Mesothelial cell of epicardium (in vitro differentiated cells): ENCODE results near the gene MRPS23. TPM values are rescaled to one million over a fixed set of nuclear protein-coding genes. Genes with fewer than 3 reads are reported as not detected.

Experiments used
- DNase-seq, 2 experiments: peaks; one replicate each; pipeline ENCODE4 v3.0.0; 2021; ENCODE audit warnings: low spot score in 2 of 2; ENCODE audit not compliant: unreplicated experiment in 2 of 2
- H3K27ac Mint-ChIP-seq: 2 replicates; pipeline ENCODE4 v1.8.0; 2021; ENCODE audit warnings: mixed read lengths
- H3K27me3 Mint-ChIP-seq: 2 replicates; pipeline ENCODE4 v1.8.0; 2021; ENCODE audit warnings: low read depth, mixed read lengths
- H3K36me3 Mint-ChIP-seq: 2 replicates; pipeline ENCODE4 v1.8.0; 2021; ENCODE audit warnings: mixed read lengths
- H3K4me1 Mint-ChIP-seq: 2 replicates; pipeline ENCODE4 v1.8.0; 2021; ENCODE audit warnings: mixed read lengths
- H3K4me3 Mint-ChIP-seq: 2 replicates; pipeline ENCODE4 v1.8.0; 2021; ENCODE audit warnings: mild to moderate bottlenecking, moderate library complexity, mixed read lengths
- H3K9me3 Mint-ChIP-seq: 2 replicates; pipeline ENCODE4 v1.8.0; 2021; ENCODE audit warnings: mixed read lengths
- total RNA-seq: library from RNA; stranded (reverse); gene quantifications from 3 replicates; pipeline ENCODE4 v1.2.1, GENCODE V29; 2021
- TF ChIP-seq, protein P1 (sequence below): fragments of 200-600 bp; sonication (generic); IDR thresholded peaks from one replicate; pipeline ENCODE4 v1.5.0; 2021; ENCODE audit warnings: antibody characterized with exemption; ENCODE audit not compliant: unreplicated experiment

MRPS23 gene
- total RNA-seq, 1 donor from 2014 or later, result 42.1 TPM

DNA sequence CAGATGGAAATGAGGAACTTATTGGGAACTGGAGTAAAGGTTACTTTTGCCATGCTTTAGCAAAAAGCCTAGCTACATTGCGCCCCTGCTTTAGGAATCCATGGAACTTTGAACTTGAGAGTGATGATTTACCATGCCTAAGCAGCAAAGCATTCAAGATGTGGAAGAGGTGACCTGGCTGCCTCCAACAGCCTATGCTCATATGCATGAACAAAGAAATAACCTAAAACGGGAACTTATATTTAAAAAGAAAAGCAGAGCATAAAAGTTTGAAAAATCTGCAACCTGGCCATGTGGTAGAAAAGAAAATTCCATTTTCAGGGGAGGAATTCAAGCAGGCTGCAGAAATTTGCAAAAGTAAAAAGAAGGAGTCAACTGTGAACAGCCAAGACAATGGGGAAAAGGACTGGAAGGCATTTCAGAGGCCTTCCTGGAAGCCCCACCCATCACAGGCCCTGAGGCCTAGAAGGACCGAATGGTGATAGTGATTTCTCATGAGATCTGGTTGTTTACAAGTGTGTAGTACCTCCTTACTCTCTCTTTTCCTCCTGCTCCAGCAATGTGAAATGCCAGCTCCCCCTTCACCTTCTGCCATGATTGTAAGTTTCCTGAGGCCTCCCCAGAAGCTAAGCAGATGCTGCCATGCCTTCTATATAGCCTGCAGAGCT, 48.7 kb downstream of the MRPS23 start:
- H3K9me3 Mint-ChIP-seq, result peaks cover 24% of the 10 kb centered on the region
- H3K27me3 Mint-ChIP-seq, result peaks cover 4% of the 10 kb centered on the region
- no peak overlapping the region for H3K4me3 Mint-ChIP-seq
- no peak for DNase-seq
- TF ChIP-seq, protein P1, sequence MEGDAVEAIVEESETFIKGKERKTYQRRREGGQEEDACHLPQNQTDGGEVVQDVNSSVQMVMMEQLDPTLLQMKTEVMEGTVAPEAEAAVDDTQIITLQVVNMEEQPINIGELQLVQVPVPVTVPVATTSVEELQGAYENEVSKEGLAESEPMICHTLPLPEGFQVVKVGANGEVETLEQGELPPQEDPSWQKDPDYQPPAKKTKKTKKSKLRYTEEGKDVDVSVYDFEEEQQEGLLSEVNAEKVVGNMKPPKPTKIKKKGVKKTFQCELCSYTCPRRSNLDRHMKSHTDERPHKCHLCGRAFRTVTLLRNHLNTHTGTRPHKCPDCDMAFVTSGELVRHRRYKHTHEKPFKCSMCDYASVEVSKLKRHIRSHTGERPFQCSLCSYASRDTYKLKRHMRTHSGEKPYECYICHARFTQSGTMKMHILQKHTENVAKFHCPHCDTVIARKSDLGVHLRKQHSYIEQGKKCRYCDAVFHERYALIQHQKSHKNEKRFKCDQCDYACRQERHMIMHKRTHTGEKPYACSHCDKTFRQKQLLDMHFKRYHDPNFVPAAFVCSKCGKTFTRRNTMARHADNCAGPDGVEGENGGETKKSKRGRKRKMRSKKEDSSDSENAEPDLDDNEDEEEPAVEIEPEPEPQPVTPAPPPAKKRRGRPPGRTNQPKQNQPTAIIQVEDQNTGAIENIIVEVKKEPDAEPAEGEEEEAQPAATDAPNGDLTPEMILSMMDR, result no peak
- H3K27ac Mint-ChIP-seq, result no peak overlapping the region
- no peaks in the 10 kb centered on the region for H3K36me3 Mint-ChIP-seq
- peaks cover 2% of the 10 kb centered on the region for H3K4me1 Mint-ChIP-seq

DNA sequence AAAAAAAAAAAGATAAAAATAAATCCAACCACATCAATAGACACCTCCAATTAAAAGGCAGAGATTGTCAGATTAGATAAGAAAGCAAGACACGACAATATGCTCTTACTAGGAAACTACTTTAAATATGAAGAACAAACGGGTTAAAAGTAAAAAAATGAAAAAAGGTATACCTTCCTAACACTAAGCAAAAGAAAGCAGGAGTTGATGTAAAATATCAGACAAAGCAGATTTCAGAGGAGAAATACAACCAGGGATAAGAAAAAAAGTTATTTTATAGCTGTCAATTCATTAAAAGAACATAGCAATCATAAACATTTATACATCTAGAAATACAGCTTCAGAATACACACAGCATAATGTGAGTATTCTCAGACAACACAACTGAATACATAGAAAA, 55.0 kb downstream of the MRPS23 start:
- TF ChIP-seq, protein P1, result no peak
- no peaks in the 10 kb centered on the region for H3K36me3 Mint-ChIP-seq
- DNase-seq, result no peak
- H3K27me3 Mint-ChIP-seq, result peaks cover 14% of the 10 kb centered on the region
- no peak overlapping the region for H3K4me3 Mint-ChIP-seq
- H3K9me3 Mint-ChIP-seq, result peaks cover 14% of the 10 kb centered on the region
- H3K4me1 Mint-ChIP-seq, result no peaks in the 10 kb centered on the region
- no peak overlapping the region for H3K27ac Mint-ChIP-seq

DNA sequence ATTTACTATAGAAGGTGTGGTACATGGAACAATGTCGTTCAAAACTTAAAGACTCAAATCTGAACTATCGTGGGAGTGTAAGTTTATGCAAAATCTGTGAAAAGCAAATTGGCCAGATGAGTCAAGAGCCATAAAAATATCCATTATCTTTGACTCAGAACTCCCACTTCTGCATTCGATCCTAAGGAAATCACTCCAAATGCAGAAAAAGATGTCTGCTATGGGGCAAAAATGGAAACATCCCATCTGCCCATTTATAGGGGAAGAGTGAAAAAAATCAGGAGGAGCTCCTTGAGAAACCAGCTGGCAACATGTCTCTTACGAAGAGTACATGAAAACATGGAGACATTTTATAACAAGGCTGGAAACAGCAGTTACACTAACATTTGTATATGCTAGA, 61.1 kb downstream of the MRPS23 start:
- Mint-ChIP-seq H3K36me3 (no peaks in the 10 kb centered on the region), H3K4me3 (no peak overlapping the region), H3K27ac (no peak overlapping the region), H3K4me1 (no peaks in the 10 kb centered on the region), H3K27me3 (peaks cover 48% of the 10 kb centered on the region), H3K9me3 (peaks cover 8% of the 10 kb centered on the region)
- TF ChIP-seq, protein P1, result no peak
- DNase-seq, result no peak

DNA sequence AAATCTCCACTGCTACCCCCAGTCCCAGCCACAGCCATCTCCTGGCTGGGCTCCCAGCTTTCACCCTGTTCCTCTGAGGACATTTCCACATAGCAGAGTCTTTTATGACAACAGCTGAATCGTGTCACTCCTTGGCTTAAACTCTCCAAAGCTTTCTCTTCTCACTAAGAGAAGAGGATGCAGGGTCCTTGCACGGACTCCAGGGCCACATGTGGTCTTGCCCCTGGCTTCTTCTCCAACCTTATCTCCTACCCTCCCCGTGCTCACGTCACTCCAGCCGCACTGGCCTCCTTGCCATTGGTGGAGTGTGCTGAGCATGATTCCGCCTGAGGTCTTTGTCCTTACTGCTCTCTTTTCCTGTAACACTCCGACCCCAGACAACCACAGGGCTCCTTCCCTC, 64.8 kb downstream of the MRPS23 start:
- Mint-ChIP-seq H3K4me3 (no peak overlapping the region), H3K27ac (no peak overlapping the region), H3K9me3 (no peaks in the 10 kb centered on the region), H3K36me3 (no peaks in the 10 kb centered on the region), H3K27me3 (peaks cover 35% of the 10 kb centered on the region), H3K4me1 (no peaks in the 10 kb centered on the region)
- no peak for DNase-seq
- TF ChIP-seq, protein P1, result no peak

Other genes starting within 250 kb of the MRPS23 start
- gene CCDC182, start 104.7 kb downstream of the MRPS23 start, total RNA-seq, result not detected in 3 replicates
- 37.0 to 38.7 TPM (median 37.8 TPM) in 3 replicates for gene CUEDC1, start 105.4 kb upstream of the MRPS23 start, total RNA-seq
- 80.6 to 84.9 TPM (median 82.5 TPM) in 3 replicates for gene VEZF1, start 138.2 kb upstream of the MRPS23 start, total RNA-seq
- 258 to 267 TPM (median 264 TPM) in 3 replicates for gene SRSF1, start 157.2 kb upstream of the MRPS23 start, total RNA-seq
- 43.3 to 44.3 TPM (median 43.5 TPM) in 3 replicates for gene DYNLL2, start 233.4 kb upstream of the MRPS23 start, total RNA-seq